Stimulated activated CD4-positive, alpha-beta T cell treated with anti-CD3 and anti-CD28 coated beads, Interleukin-15, amount 100 ng/mL, for 24 hours (primary cell): ENCODE data around the gene POLE3.
A peak's percentile ranks its signal among the peaks of the same experiment; 100 is the strongest.
"Not testable (repeated sequence)": the region's sequence is repeated elsewhere in the genome, so short reads cannot be mapped to it uniquely, and the experiment has no call there.

Source experiments
- DNase-seq: peaks from one replicate; pipeline ENCODE4 v3.0.0-alpha.2; 2020

The POLE3 gene, protein sequence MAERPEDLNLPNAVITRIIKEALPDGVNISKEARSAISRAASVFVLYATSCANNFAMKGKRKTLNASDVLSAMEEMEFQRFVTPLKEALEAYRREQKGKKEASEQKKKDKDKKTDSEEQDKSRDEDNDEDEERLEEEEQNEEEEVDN

DNA sequence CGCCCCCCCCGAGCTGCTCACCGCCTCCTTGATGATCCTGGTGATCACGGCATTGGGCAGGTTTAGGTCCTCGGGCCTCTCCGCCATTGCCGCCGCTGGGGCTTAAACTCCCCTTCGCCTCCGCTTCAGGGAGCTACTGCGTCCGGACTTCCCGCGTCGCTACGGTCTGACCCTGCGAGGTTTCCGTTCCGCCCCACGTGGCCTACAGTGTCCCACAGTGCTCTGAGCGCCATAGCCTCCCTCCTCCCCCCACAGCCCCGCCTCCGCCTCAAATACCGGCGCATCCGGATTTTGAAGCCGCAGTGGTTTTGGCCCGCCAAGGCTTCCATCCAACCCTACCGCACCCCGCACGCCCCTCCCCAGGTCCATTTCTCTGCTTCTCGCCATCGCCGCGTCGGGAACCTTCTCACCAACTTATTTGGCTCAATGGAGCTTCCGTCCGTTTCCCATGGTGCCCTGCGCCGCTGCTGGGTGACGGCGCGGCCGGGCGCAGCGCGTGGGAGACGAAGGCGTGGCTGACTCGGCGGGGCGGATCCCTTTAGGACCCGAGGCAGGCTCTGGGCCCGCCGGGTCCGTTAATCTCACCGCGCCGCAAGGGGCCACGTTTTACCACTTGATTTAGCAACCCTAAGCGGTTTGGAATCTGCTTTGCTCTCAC lies at the start of gene POLE3, which contains the start of gene C9orf43:
POLE3 (minus strand) TSS at position 469 of the 658 bp plus-strand sequence; CDS start at position 87, 382 bp downstream.
C9orf43 (plus strand) TSS at position 541 of the 658 bp plus-strand sequence. CDS start 2,747 bp downstream, outside the sequence.
- DNase-seq, result peak; percentile 97

DNA sequence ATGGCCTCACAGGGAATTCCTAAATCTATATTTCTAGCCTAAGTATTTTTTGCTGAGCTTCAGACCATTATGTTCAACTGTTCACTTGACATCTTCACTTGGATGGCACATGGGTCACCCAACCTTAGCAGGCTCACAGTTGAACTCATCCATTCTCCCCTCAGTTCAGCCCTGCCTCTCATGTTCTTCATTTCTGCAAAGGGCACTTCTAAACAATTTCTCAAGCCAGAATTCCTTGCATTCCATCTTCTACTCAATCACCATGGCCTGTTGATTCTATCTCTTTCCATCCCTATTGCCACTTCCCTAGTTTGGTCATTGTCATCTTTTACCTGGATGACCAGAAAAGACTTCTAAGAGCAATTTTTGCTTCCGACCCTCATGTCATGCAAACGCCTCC lies 45.8 kb upstream of the POLE3 start:
- no peak for DNase-seq

DNA sequence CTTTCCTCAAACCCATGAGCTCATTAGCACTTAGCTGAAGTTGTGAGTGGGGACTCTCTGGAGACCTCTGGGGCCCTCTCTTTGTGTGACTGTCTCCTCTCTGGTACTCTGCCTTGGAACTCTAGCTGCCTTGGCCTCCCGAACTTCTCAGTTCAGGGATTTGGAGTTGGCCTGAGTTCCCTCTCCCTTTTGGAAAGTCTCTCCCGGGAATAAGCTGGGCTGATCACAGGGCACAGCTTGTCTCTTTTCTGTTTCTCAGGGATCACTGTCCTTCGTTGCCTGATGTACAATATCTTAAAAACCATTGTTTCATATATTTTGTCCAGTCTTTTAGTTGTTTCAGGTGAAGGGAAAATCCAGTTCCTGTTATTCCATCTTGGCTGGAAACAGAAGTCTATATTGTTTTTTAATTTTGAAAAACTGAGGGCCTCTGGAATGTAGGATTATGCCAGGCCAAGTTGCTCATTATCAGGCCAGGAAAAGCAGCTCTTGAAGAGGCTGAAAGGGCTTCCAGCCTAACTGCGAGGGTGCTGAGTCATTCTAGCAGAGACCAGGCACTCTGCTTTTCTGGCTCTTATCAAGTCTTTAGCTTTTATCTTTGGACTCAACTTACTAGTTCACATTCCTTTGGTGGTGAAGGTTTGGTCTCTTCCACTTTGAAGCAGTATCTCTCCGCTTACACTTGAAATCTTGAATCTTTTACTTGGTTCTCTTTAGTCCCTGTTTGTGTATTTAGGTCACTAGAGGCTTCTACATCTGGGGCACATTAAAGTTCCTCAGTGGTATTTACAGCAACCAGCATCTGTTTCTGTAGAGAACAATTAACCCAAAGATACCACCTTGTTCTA lies 44.7 kb upstream of the POLE3 start:
- DNase-seq, result peak; percentile 14

DNA sequence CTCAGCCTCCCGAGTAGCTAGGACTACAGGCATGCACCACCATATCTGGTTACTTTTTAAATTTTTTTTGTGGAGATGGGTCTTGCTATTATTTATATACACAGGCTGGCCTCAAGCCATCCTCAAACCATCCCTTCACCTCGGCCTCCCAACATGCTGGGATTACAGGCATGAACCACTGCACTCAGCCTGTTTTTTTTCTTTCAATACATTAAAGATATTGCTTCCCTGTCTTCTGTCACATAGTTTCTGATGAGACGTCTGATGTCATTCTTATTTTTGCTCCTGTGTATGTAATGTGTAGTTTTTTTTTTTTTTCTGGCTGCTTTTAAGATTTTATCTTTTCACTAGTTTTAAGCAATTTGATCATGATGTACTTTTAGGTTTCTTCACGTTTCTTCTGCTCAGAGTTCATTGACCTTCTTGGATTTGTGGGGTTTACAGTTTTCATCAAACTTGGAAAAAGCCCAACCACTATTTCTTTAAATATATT lies 41.7 kb upstream of the POLE3 start:
- DNase-seq, result no peak

DNA sequence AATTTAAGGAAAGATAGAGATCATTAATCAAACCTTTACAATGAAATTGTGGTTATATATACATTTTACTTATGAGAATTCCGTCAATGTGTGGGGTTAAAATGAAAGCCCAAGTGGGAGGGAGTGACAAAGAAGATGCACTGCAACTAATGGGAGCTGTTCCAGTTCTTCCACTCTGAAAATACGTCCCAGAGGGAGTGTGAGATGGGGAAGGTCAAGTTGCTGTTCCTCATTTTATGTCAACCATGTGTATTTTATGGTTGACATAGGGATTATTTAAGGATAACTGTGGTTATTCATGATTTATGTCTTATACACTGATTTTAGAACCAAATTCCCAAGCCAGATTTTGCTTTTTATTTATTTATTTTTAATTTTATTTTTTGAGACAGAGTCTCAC lies 38.9 kb upstream of the POLE3 start:
- DNase-seq, result no peak

DNA sequence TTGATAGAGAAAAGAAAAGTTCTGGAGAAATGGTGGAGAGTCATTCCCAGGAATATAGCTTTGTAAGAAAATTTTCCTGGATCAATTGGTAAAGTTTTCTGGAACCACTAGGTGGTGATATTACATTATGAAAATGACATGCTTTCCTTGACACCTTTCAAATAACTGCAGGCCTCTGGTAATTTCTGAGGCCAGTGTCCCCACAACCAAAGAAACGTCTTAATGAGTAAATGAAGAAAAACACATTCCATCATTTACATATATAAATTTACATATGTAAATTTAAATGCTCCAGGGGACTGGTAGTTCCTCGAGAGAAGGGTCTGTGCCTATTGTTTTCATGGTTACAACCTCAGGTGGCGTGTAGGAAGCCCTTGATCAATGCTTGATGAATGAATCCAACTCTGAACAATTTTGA lies 35.9 kb upstream of the POLE3 start:
- DNase-seq, result peak; percentile 27

DNA sequence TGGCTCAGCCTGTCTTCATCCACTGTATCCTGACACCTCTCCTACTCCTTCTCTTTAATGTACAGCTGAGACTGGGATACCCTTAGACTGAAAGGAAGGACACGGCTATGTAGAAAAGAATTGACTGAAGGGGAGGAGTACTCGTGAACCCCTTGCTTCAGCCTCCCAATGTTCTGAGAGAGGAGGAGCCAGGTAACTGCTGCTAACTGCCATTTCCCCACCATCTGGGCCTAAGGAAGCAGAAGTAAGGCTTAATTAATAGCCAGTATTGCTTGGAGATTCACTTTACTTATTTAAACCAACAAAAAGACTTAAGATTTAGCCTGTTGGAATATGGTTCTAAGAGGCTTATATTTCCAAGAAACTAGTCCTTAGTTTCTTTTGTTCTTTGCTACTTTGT lies 34.3 kb upstream of the POLE3 start:
- no peak for DNase-seq

DNA sequence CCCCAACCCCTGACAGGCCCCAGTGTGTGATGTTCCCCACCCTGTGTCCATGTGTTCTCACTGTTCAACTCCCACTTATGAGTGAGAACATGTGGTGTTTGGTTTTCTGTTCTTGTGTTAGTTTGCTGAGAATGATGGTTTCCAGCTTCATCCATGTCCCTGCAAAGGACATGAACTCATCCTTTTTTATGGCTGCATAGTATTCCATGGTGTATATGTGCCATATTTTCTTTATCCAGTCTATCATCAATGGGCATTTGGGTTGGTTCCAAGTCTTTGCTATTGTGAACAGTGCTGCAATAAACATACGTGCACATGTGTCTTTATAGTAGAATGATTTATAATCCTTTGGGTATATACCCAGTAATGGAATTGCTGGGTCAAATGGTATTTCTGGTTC lies 27.2 kb upstream of the POLE3 start:
- DNase-seq, result not testable (repeated sequence)

DNA sequence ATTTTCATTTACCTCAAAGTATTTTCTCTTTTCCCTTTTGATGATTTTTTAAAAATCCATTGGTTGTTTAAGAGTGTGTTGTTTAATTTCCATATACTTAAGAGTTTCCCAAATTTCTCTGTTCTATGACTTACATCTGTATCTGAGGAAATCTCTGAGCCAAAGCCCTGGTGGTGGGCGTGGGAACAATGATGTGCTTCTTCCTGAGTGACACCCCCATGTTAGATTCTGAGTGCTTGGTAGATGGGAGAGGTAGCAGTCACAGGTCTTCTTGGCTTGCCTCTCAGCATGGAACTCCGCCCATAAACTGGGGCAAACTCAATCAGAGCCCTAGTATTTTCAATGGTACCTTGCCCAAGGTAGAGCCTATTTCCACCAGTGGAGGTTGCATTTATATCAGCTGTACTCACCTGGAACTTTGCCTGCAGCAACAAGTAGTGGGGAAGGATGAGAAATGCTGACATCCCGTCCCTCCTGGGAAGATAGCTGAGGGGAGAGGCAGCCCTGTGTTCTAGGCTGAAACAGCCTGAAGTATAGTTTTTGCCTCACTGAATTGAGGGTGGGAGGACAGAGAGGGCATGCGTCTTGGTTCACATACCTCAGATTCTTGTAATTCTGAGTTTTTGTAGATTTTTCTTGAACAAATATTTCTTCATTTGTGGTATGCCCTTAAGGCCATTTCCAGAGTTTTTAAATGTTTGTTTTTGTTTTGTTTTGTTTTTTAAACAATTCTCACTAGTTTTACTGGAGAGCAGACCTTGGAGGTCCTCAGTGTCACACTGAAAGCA lies 26.4 kb upstream of the POLE3 start:
- DNase-seq, result no peak

DNA sequence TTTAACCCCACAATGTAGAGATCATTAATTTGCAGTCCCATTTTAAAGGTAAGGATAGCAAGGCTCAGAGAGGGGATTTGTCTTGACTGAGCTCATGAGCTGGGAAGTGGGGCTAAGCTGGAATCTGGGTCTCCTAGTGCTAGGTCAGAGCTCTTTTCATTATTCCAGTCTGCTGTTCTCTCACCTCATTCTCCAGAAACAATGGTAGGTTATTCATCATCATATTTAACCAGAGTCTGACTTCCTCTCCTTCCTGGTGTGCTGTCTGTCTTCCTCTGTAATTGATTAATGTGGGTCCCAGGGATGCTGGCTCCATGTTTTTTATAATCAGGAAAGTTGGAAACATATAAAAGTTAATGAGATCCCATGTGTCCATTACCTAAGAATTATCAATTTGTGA lies 20.7 kb upstream of the POLE3 start:
- no peak for DNase-seq

DNA sequence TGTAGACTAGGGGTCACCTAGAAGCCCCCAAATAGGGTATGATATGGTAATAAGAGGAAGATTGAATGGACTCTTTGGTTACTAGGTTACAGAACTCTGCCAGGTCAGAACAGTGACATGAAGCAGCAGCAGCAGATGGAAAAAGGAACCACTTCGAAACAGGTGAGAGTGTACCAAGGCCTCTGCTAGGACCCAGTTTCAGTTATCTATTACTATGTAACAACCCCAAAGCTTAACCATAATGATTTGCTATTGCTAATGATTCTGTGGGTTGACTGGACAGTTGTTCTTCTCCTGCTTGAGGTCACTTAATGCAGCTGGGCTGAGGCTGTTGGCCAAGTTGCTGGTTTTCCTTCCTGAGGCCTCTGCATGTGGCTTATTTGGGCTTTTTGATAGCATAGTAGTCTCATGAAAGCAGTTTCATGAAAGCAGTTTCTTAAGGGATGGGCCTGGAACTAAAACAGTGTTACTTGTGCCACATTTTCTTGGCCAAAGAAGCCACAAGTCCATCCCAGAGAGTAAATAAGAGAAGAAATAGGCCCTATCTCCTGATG lies 17.7 kb upstream of the POLE3 start:
- no peak for DNase-seq

DNA sequence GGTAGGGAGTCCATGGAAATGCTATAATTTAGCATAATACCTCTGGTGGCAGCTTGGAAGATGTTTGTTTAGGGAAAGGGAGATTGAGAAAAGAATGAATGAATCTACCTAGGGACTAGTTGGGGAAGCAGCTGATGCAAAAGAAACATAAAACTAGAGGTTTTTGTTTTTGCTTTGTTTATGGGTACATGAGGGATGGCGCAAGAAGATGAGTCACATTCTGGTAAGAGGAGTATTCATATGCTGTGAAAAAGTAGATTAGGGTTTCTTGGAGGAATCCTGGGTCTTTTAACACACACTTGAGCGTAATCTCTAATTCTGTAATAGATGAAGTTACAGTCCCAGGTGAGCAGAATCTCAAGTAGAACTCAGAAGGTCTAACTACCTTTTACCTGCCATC lies 17.2 kb upstream of the POLE3 start:
- DNase-seq, result no peak

DNA sequence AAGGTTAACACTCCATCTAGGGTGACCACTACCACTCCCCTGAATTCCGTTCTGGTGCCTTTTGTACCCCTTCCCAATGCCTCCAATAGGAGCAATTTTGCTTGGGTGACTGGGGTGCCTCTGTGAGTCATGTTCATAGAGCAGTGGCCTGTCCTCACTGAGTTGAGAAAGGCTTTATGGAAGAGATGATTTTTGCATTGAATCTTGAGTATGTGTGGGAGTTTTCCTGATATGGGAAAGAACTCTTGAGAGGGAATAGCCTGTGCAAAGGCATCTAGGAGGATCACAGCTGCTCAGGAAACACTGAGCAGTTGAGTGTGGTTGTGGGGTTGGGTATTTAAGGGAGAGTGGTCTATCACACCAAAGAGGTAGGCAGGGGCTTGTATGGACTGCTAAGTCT lies 16.2 kb upstream of the POLE3 start:
- no peak for DNase-seq

DNA sequence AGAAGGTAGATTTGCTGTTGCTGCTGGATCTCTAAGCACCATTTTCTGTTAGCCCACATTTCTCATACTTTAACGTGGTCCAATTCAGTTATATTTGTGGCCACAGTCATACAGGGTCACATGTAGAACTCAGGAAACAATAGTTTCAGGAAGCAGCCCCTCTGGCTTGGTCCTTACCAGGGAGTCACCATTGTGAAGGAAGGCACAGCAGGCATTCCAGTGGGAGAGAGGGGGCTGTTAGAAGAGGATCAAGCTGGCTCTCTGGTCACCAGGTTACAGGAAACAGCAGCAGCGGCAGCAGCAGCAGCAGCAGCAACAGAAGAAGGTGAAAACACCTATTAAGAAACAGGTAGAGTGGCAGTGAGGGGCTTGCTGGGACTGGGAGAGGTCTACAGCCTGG lies 14.6 kb upstream of the POLE3 start:
- DNase-seq, result no peak

DNA sequence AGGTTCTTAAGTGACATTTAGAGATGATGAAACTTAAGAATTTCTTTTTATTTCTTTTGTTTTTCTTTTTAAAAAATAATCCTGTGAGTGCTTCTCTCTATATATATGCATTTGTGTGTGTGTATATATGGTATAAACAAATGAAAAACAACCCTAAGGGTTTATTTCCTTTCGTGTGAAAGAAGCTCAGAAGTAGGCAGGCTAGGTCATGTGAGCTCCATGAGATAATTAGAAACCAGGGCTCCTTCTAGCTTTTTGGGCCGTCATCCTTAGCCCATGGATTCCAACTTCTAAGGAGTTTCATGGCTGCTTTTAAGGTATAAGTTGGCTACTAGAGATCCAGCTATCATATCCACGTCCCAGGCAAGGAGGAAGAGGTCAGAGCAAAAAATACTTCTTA lies 11.3 kb upstream of the POLE3 start:
- DNase-seq, result no peak

DNA sequence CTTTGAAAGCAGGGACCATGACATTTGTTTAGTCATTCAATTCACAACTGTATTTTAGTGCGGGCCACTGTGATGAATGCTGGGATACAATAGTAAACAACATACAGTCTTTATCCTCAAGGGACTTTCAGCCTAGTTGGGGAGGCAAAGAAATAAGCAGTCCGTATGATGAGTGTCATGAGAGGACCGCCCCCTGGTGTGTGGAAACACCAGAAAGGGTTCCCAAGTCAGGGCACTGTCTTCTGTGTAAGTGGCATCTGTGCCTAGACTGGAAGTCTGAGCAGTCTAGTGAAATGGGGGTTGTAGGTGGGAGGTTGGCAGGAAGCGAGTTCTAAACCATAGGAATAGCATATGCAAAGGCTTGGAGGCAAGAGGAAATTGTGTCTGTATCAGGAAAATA lies 6.9 kb upstream of the POLE3 start:
- DNase-seq, result no peak

DNA sequence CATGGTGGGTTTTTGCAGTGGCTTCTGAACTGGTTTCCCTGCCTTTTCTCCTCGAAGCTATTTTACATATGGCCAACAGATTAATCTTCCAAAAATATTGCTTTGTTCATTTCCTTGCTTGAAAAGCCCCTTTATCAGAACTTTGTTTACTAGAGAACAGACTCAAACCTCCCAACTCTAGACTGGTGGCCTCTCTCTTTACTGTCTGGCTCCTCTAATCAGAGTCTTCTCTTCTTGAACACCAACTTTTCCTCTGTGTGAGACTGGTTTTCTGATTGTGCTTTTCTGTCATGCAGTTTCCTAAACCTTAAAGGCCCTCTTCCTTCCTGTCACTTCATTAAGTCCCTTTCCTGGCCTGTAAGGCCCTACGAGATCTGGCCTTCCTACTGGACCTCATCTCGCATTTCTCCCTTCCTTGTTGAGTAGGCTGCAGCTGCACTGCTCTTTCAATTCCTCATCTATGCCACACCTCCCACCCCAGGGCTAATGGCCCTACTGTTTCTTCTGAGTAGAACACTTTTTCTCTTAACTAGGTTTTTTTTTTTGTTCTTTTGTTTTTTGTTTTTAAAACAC lies 5.8 kb upstream of the POLE3 start:
- DNase-seq, result no peak

DNA sequence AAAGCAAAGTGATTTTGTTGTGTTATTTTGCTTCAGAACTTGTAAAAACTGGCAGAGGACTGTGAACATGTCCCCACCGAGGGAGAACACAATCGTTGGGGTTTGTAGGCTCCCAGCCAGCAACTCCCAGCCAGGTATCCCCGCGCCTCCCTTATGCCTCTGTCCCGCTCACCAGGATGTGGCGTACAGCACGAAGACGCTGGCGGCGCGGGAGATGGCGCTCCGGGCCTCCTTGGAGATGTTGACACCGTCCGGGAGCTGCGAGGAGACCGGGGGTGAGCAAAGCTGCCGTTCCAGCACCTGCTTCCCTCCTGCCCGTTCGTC lies 630 bp downstream of the POLE3 start:
- no peak for DNase-seq

DNA sequence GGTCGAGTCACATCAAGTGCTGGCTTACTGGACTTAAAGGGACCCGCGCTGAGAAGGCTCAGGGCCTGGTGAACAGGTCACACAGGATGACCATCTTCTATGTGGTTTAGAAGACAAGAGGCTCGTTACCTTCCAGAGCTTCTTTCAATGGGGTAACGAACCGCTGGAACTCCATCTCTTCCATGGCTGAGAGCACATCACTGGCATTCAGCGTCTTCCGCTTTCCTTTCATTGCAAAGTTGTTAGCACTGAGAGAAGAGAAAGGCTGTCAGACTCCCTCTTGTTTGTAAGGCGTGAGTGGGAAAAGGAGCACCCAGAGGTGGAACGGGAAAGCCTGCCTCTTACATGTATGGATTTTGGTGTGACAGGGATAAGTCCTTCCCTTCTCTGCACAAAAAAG lies 994 bp downstream of the POLE3 start:
- no peak for DNase-seq

DNA sequence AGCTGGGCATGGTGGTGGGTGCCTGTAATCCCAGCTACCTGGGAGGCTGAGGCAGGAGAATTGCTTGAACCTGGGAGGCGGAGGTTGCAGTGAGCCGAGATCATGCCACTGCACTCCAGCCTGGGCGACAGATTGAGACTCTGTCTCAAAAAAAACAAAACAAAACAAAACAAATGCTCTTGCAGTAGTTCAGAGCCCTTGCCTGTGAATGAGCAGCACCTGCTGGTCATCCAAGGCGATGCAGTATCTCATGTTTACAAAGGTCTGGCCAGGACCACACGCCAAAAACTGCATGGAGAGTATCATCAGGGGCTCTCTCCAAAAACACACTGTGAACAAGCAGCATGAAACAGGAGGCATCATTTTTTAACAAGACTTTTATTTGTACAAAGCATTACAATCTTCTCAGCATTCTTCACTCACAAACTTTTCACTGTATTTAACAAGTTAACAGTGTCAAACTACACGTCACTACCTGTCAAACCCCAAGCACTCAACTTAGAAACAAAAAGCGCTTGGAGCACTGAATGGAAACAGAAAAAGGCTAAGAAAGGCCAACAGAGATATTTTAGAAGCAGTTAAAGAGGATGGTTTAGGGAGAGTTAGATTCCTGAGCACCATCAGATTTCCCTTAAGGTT lies 3.5 kb downstream of the POLE3 start:
- peak; percentile 62 for DNase-seq

DNA sequence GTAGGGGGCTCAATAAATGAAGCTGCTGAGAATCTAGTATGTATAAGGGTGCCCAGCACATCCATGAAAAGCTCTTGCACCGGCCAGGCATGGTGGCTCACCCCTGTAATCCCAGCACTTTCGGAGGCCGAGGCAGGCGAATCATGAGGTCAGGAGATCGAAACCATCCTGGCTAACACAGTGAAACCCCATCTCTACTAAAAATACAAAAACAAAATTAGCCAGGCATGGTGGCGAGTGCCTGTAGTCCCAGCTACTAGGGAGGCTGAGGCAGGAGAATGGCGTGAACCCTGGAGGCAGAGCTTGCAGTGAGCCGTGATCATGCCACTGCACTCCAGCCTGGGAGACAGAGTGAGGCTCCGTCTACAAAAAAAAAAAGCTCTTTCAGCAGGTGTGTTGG lies 4.1 kb downstream of the POLE3 start:
- DNase-seq, result not testable (repeated sequence)

DNA sequence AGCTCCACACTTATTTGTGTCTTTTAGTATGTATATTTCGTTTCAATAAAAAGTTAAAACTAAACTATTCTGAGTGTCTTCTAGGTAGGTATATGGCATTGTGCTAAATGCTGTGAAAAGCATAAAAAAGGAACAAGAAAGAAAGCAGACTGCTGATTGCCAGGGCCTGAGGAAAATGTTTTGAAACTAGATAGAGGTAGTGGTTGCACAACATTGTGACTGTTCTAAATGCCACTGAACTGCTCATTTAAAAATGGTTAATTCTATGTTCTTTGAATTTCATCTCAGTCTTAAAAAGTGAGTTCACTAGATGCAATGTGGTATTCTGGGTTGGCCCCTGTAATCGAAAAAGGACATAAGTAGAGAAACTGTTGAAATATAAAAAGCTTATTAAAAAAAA lies 6.8 kb downstream of the POLE3 start:
- no peak for DNase-seq
